ENCODE results near the gene SERPINA9. TPM values are rescaled to one million over a fixed set of nuclear protein-coding genes. Genes with fewer than 3 reads are reported as not detected.

The SERPINA9 gene
- 0.28 and 0.96 TPM in 2 replicates for total RNA-seq

GRCh38 chr14:94476023-94476422 is at the start of gene SERPINA9:
SERPINA9 (minus strand) TSS chr14:94476197; CDS start chr14:94469840, 6,357 bp downstream.

GRCh38 chr14:94509356-94509755 is 33.4 kb upstream of the SERPINA9 start, which contains the start of gene SERPINA12:
SERPINA12 (minus strand) TSS chr14:94509469; CDS start chr14:94498397, 11,072 bp downstream.

Other genes starting within 250 kb of the SERPINA9 start
- gene SERPINA10, start 182.9 kb downstream of the SERPINA9 start, total RNA-seq = under 0.01 TPM in 1 of 2 replicates, not detected in the other
- gene SERPINA6, start 152.9 kb downstream of the SERPINA9 start, total RNA-seq = not detected in 2 replicates
- gene SERPINA2, start 109.5 kb downstream of the SERPINA9 start, total RNA-seq = not detected in 2 replicates
- gene SERPINA1, start 87.6 kb downstream of the SERPINA9 start, total RNA-seq = under 0.01 and 0.19 TPM in 2 replicates
- not detected in 2 replicates for gene SERPINA11, start 23.4 kb downstream of the SERPINA9 start, total RNA-seq
- not detected in 2 replicates for gene SERPINA12, start 33.3 kb upstream of the SERPINA9 start, total RNA-seq
- gene SERPINA4, start 85.2 kb upstream of the SERPINA9 start, total RNA-seq = not detected in 2 replicates
- under 0.01 and 0.28 TPM in 2 replicates for gene SERPINA5, start 105.2 kb upstream of the SERPINA9 start, total RNA-seq
- 1.3 and 9.9 TPM in 2 replicates for gene SERPINA3, start 136.2 kb upstream of the SERPINA9 start, total RNA-seq